ENCODE results near the gene L3MBTL3.

L3MBTL3 gene

DNA sequence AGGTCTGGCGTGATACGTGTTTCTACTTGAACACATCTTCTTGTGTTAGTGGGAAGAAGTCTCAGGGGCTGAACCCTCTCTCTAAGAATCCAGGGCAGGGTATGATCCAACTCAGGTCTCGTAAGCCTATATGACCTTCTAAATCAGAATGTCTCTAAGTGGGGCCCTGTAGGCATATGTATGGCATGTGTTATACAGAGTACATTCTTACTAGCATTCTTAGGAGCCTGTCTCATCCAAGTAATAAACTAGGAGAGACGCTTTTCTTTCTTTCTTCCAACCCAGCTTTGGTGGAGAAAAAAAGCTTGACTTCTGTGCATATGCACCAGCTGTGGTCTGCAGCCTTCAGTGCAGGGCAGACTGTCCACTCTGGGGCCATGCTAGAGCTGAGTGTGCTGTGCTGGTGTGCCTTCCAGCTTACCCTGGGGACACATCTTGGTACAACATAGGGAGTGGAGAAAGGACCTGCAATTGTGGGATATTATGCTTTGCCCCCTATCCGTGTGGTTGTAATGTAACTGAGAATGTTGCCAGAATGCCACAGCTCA is 47.3 kb downstream of the L3MBTL3 start:
- Histone ChIP-seq H2AFZ (ENCODE audit: low read depth, low read length, severe bottlenecking) (no peak overlapping the region), H4K20me1 (ENCODE audit: low read depth, low read length) (no peaks in the 10 kb centered on the region), H3K4me3 (ENCODE audit: insufficient read depth, low read length, poor library complexity, severe bottlenecking) (no peak overlapping the region), H3K9me3 (ENCODE audit: insufficient read depth, low read length) (no peaks in the 10 kb centered on the region), H3K79me2 (ENCODE audit: insufficient read depth, low read length) (no peaks in the 10 kb centered on the region), H3K9ac (ENCODE audit: low read length) (no peak overlapping the region), H3K36me3 (ENCODE audit: low read length) (no peaks in the 10 kb centered on the region), H3K27ac (ENCODE audit: low read depth, low read length) (no peak overlapping the region), H3F3A (ENCODE audit: insufficient read depth) (no peaks in the 10 kb centered on the region), H3K9me2 (replicated peaks; ENCODE audit: insufficient read depth, low read length) (no peaks in the 10 kb centered on the region), H3K27me3 (ENCODE audit: low read length) (no peaks in the 10 kb centered on the region), H3K4me2 (ENCODE audit: low read depth, low read length, poor library complexity, severe bottlenecking) (no peak overlapping the region)
- TF ChIP-seq EZH2phosphoT487 (conservative IDR thresholded peaks at IDR 0.05; ENCODE audit: low read length) (no peak), CTCF (IDR thresholded peaks at IDR 0.05; ENCODE audit: insufficient read depth, low read length, poor library complexity, severe bottlenecking) (no peak)

DNA sequence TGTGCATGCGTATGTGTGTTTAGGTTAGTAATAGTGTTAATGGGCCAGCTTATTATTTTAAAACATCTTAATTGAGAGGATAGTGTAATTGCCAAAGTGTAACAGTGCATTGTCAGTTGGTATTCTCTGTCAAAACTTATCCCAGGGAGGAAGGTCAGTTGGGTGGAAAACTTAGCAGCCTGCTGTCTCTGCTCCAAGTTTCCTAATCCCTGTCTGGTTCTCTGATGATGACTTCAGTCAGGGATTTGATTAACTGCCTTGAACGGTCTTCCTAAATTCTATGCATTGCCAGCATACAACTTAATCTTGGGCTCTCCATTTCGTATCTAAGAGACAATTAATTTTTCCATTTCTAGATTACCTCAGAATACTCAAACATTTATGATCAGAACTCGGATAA is 51.1 kb downstream of the L3MBTL3 start:
- Histone ChIP-seq H3K9me2 (replicated peaks; ENCODE audit: insufficient read depth, low read length) (no peaks in the 10 kb centered on the region), H3K4me2 (ENCODE audit: low read depth, low read length, poor library complexity, severe bottlenecking) (no peak overlapping the region), H3K79me2 (ENCODE audit: insufficient read depth, low read length) (no peaks in the 10 kb centered on the region), H3K4me3 (ENCODE audit: insufficient read depth, low read length, poor library complexity, severe bottlenecking) (no peak overlapping the region), H3K27ac (ENCODE audit: low read depth, low read length) (no peak overlapping the region), H3K9me3 (ENCODE audit: insufficient read depth, low read length) (no peaks in the 10 kb centered on the region), H3K27me3 (ENCODE audit: low read length) (no peaks in the 10 kb centered on the region), H3F3A (ENCODE audit: insufficient read depth) (no peaks in the 10 kb centered on the region), H3K36me3 (ENCODE audit: low read length) (no peaks in the 10 kb centered on the region), H3K9ac (ENCODE audit: low read length) (no peak overlapping the region), H4K20me1 (ENCODE audit: low read depth, low read length) (no peaks in the 10 kb centered on the region), H2AFZ (ENCODE audit: low read depth, low read length, severe bottlenecking) (no peak overlapping the region)
- no peak for TF ChIP-seq CTCF (IDR thresholded peaks at IDR 0.05; ENCODE audit: insufficient read depth, low read length, poor library complexity, severe bottlenecking)
- no peak for TF ChIP-seq EZH2phosphoT487 (conservative IDR thresholded peaks at IDR 0.05; ENCODE audit: low read length)

DNA sequence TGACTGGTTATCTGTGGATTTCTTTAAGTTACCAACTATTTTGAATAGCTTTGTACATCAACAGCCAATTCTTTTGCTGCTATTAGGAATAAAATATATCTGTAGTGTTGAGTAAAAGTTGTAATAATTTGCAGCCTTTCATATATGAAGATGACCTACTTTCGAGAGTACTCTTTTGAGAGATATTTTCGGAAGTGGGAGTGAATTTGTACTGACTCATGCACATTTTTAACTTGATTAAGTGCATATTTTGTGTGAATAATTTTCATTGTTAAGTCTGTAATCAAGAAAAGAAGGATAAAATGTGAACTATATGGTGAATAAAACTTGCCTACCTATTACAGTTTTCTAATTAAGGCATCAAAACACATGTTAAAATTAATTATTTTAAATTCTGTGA is 51.9 kb downstream of the L3MBTL3 start:
- Histone ChIP-seq H4K20me1 (ENCODE audit: low read depth, low read length) (no peaks in the 10 kb centered on the region), H3K36me3 (ENCODE audit: low read length) (no peaks in the 10 kb centered on the region), H3K9ac (ENCODE audit: low read length) (no peak overlapping the region), H3K27ac (ENCODE audit: low read depth, low read length) (no peak overlapping the region), H3K9me2 (replicated peaks; ENCODE audit: insufficient read depth, low read length) (no peaks in the 10 kb centered on the region), H3K27me3 (ENCODE audit: low read length) (no peaks in the 10 kb centered on the region), H3K79me2 (ENCODE audit: insufficient read depth, low read length) (no peaks in the 10 kb centered on the region), H3K4me2 (ENCODE audit: low read depth, low read length, poor library complexity, severe bottlenecking) (no peak overlapping the region), H3F3A (ENCODE audit: insufficient read depth) (no peaks in the 10 kb centered on the region), H3K9me3 (ENCODE audit: insufficient read depth, low read length) (no peaks in the 10 kb centered on the region), H3K4me3 (ENCODE audit: insufficient read depth, low read length, poor library complexity, severe bottlenecking) (no peak overlapping the region), H2AFZ (ENCODE audit: low read depth, low read length, severe bottlenecking) (no peak overlapping the region)
- TF ChIP-seq CTCF (IDR thresholded peaks at IDR 0.05; ENCODE audit: insufficient read depth, low read length, poor library complexity, severe bottlenecking): no peak
- TF ChIP-seq EZH2phosphoT487 (conservative IDR thresholded peaks at IDR 0.05; ENCODE audit: low read length): no peak

Data from SU-DHL-6 (cell line).